Measurements from ENCODE around the gene ZNF446. TPM values are rescaled to one million over a fixed set of nuclear protein-coding genes. Genes with fewer than 3 reads are reported as not detected.

Gene ZNF446
- total and polyA plus RNA-seq, 10 of the 15 experiments (the other 5 are each of a cell fraction or from before 2014, with no cell fraction given) = 0.14 to 6.9 (median 4.1) TPM

GRCh38 chr19:58475714-58476497 lies at the start of gene ZNF446 (continued):
- TF ChIP-seq ZBTB40 (IDR thresholded peaks at IDR 0.05; ENCODE audit: borderline replicate concordance) (peak; percentile 87), IRF3 (IDR thresholded peaks at IDR 0.05) (peak; percentile 35; the same call in 1 of the 2 replicates), BHLHE40 (IDR thresholded peaks at IDR 0.05; ENCODE audit: borderline replicate concordance in 1 of 2, low read depth in 2 of 2, low read length in 1 of 2) (peak; percentile 5 to 73; a peak in 2 of 4 replicates), MYB (IDR thresholded peaks at IDR 0.05; ENCODE audit: borderline replicate concordance, low read depth, low read length) (no peak), ELK1 (IDR thresholded peaks at IDR 0.05; ENCODE audit: low read depth, low read length) (peak; percentile 45), ZNF207 (IDR thresholded peaks at IDR 0.05; ENCODE audit: borderline replicate concordance) (peak; percentile 63; the same call in 1 of the 2 replicates), TCF3 (IDR thresholded peaks at IDR 0.05; ENCODE audit: borderline replicate concordance, insufficient read depth, low read depth, low read length) (peak; percentile 66; the same call in 1 of the 2 replicates), YY1 (IDR thresholded peaks at IDR 0.05; ENCODE audit: low read depth, low read length) (no peak), JUND (IDR thresholded peaks at IDR 0.05; ENCODE audit: low read depth, low read length) (no peak), MAX (IDR thresholded peaks at IDR 0.05; ENCODE audit: low read depth, low read length) (peak; percentile 56; the same call in 1 of the 2 replicates), SPI1 (IDR thresholded peaks at IDR 0.05; ENCODE audit: borderline replicate concordance, insufficient read depth, low read depth, low read length) (peak; percentile 29; the same call in 1 of the 2 replicates), SRF (IDR thresholded peaks at IDR 0.05; ENCODE audit: low read depth in 2 of 2, low read length in 2 of 2) (no peak), MTA3 (IDR thresholded peaks at IDR 0.05; ENCODE audit: borderline replicate concordance, low read length) (no peak; the same call in 1 of the 2 replicates), RCOR1 (conservative IDR thresholded peaks at IDR 0.05; ENCODE audit: low read depth, low read length) (0 out of 2 replicates have a peak, but pooled peaks have one; percentile 26), YBX1 (IDR thresholded peaks at IDR 0.05) (no peak), SIX5 (IDR thresholded peaks at IDR 0.05; ENCODE audit: low read depth, low read length, severe bottlenecking) (peak; percentile 85), POLR2AphosphoS5 (IDR thresholded peaks at IDR 0.05; ENCODE audit: low read length) (peak; percentile 67), NR2C2 (IDR thresholded peaks at IDR 0.05; ENCODE audit: borderline replicate concordance, control insufficient read depth, insufficient read length, low read depth) (peak; percentile 83), RAD51 (IDR thresholded peaks at IDR 0.05) (0 out of 2 replicates have a peak, but pooled peaks have one; percentile 38), ATF2 (IDR thresholded peaks at IDR 0.05; ENCODE audit: low read length) (no peak)
